ENCODE measurements around the gene BTAF1.

GRCh38 chr10:92031580-92031979, 108.0 kb downstream of the BTAF1 start:
- no peak for TF ChIP-seq POLR2A (IDR thresholded peaks at IDR 0.05; ENCODE audit: low read length)
- no peak for TF ChIP-seq GATA1 (IDR thresholded peaks at IDR 0.05; ENCODE audit: low read depth, low read length)

Data from erythroblast (primary cell).